HG02970 (cell line): ENCODE data around the gene GSTM1.
"Not testable (repeated sequence)": the region's sequence is repeated elsewhere in the genome, so short reads cannot be mapped to it uniquely, and the experiment has no call there.

ENCODE experiments used
- ATAC-seq: cut with Tn5 transposase; IDR thresholded peaks from one replicate; pipeline ENCODE4 v1.9.1; 2021; ENCODE audit warnings: mild to moderate bottlenecking, moderate library complexity, moderate number of reproducible peaks; ENCODE audit not compliant: unreplicated experiment, low FRiP score

GSTM1 gene

DNA sequence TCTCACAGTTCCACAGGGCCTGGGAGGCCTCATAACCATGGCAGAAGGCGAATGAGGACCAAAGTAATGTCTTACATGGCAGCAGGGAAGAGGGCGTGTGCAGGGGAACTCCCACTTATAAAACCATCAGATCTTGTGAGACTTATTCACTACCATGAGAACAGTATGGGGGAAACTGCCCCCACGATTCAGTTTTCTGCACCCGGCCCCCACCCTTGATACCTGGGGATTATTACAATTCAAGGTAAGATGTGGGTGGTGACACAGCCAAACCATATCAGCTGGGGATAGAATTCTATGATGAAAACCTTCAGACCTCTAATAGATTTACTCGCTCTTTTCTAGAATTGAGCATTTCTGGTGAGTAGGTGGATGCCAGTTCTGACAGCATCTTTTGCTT lies 6.8 kb downstream of the GSTM1 start:
- not testable (repeated sequence) for ATAC-seq

DNA sequence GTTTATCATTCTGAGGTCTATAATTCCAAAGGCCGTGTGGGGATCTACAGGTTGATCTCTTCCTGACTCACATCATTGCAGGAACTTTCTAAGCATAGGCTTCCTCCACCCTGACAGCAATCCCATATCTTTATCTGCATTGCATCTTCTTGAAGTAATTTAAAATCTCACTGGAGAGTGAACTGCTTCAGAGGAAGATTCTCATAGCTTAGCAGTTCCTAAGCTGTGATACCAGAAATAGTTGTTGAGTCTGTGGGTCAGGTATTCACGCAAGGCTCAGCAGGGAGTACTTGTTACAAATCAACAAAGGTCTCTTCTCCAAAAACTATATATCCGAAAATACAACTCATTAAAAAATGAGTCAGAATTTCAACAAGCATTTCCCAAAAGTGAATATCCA lies 7.5 kb downstream of the GSTM1 start:
- ATAC-seq, result not testable (repeated sequence)

GRCh38 chr1:109697066-109697465 lies 9.4 kb downstream of the GSTM1 start:
- no peak for ATAC-seq

DNA sequence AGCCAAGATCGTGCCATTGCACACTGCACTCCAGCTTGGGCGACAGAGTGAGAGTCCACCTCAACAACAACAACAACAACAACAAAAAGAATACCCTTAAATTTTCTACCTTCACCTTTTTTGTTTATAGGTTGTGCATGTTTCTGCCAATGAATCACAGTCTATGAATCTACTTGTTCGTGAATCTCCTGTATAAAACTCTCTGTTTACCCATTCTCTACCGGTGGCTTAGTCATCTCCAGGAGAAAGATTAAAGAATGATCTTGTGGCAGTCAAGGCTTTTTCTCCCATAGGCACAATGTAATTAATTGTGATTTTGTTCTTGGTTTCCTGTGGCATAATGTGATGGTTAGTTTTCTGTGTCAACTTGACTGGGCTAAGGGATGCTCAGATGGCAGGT lies 10.2 kb downstream of the GSTM1 start:
- ATAC-seq, result not testable (repeated sequence)

DNA sequence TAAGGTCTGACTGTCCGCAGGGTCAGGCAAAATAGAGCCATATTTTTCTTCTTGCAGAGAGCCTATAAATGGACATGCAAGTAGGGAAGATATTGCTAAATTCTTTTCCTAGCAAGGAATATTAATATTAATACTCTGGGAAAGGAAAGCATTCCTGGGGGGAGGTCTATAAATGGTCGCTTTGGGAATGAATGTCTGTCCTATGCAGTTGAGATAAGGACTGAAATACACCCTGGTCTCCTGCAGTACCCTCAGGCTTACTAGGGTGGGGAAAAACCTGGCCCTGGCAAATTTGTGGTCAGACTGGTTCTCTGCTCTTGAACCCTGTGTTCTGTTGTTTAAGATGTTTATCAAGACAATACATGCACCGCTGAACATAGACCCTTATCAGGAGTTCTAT lies 15.3 kb downstream of the GSTM1 start:
- not testable (repeated sequence) for ATAC-seq

DNA sequence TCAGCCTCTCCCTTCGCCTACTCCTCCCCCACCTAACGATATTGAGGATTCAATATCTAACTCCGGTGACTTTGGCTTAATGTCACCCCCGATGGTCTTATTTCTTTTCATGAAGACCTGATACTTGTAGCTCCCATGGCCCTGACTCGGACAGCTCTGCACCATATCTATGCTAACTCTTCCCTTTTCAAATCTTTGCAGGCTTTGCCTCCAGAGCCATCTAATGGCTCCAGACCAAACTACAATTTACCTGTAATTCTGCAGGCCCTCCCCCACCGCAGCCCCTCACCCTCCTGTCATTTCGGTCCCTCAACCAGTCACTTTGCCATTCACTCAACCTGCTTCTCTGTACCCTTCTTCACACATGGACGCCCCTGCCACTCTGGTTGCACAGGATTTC lies 16.6 kb downstream of the GSTM1 start:
- no peak for ATAC-seq

GRCh38 chr1:109705411-109705810 lies 17.8 kb downstream of the GSTM1 start:
- no peak for ATAC-seq

GRCh38 chr1:109708949-109709348 lies 21.3 kb downstream of the GSTM1 start:
- not testable (repeated sequence) for ATAC-seq

DNA sequence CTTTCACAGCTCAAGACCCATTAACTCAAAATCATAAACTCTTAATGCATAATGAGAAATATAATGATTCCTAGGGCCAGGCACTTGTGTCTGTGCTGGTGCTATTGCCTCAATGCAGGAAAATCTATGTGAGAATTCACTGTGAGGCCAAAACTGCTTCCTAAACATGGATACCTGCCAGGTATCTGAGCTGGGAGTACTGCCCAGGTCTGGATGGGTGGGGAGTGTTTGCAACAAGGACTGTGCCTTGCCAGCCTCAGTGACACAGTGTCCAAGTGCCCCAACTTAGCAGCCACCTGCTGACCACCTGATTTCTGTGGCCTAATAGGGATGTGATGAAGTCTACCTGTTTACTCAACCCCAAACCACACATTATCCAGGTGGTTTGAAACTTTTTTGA lies 22.2 kb downstream of the GSTM1 start:
- ATAC-seq, result not testable (repeated sequence)

GRCh38 chr1:109711593-109712320 lies 24.1 kb downstream of the GSTM1 start, which contains the start of gene GSTM5:
Gene GSTM5, plus strand, starts transcription at chr1:109712251. Its CDS starts 62 bp downstream, at chr1:109712313.
- ATAC-seq, result not testable (repeated sequence)

- no peak for ATAC-seq
These were observed 24.8 kb downstream of the GSTM1 start for GRCh38 chr1:109712321-109712864.

- no peak for ATAC-seq
These were observed 26.0 kb downstream of the GSTM1 start for GRCh38 chr1:109713636-109714035.

GRCh38 chr1:109714661-109715372 lies 27.2 kb downstream of the GSTM1 start:
- no peak for ATAC-seq

DNA sequence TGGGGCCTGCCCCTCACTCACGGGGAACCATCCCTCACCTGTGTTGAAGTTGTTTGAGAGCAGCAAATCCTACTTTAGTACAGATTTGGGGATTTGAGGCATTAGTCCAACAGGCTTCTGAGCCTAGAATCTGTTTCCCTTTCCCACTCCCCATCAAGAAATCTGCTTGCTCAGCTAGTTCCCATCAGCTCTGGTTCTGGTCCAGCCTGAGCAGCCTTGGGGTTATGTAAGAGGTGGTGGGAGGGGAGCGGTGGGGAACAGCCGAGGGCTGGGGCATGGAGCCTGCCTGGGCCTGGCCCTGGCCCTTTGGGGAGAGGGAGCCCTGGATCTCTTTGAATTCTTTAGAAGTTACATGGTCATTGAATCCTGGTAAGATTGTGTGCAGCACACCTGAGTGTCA lies 28.5 kb downstream of the GSTM1 start:
- ATAC-seq, result no peak

- ATAC-seq, result no peak
These were observed 29.0 kb downstream of the GSTM1 start for GRCh38 chr1:109716570-109717090.

DNA sequence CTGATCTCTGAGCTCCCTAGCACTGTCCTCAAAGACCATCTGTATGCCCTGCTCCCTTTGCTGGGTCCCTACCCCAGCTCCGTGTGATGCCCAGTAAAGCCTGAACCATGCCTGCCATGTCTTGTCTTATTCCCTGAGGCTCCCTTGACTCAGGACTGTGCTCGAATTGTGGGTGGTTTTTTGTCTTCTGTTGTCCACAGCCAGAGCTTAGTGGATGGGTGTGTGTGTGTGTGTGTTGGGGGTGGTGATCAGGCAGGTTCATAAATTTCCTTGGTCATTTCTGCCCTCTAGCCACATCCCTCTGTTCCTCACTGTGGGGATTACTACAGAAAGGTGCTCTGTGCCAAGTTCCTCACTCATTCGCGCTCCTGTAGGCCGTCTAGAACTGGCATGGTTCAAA lies 30.1 kb downstream of the GSTM1 start:
- ATAC-seq, result no peak

GRCh38 chr1:109718495-109718894 lies 30.9 kb downstream of the GSTM1 start:
- ATAC-seq, result no peak

GRCh38 chr1:109719337-109719837 lies 31.8 kb downstream of the GSTM1 start:
- no peak for ATAC-seq

GRCh38 chr1:109721042-109721441 lies 33.4 kb downstream of the GSTM1 start:
- ATAC-seq, result no peak

GRCh38 chr1:109721971-109722370 lies 34.4 kb downstream of the GSTM1 start:
- no peak for ATAC-seq
